Liver (tissue), 9 donors: ENCODE results near the gene LRMDA. TPM values are rescaled to one million over a fixed set of nuclear protein-coding genes. Genes with fewer than 3 reads are reported as not detected.

ENCODE experiments used
- DNase-seq: peaks from one replicate; pipeline ENCODE4 v3.0.0-alpha.2; 2017; ENCODE audit warnings: low spot score
- H3K27ac ChIP-seq, 2 donors: one replicate each; pipeline ENCODE4 v1.7.0; 2013; ENCODE audit warnings: inconsistent platforms in 2 of 2, low read length in 2 of 2, control low read depth in 1 of 2, low read depth in 1 of 2, mild to moderate bottlenecking in 1 of 2
- H3K27me3 ChIP-seq, 4 donors: one replicate each; pipeline versions ENCODE4 v1.6.1 to v1.7.0; 2013; ENCODE audit warnings: low read length in 3 of 4, inconsistent platforms in 1 of 4, mild to moderate bottlenecking in 1 of 4, moderate library complexity in 1 of 4; ENCODE audit not compliant: control insufficient read depth in 4 of 4, insufficient read depth in 4 of 4
- H3K36me3 ChIP-seq, 4 donors: one replicate each; pipeline versions ENCODE4 v1.6.1 to v1.7.0; 2013; ENCODE audit warnings: low read length in 3 of 4, mild to moderate bottlenecking in 3 of 4, low read depth in 1 of 4, moderate library complexity in 1 of 4; ENCODE audit not compliant: control insufficient read depth in 4 of 4, insufficient read depth in 3 of 4
- H3K4me1 ChIP-seq, 4 donors: one replicate each; pipeline versions ENCODE4 v1.6.1 to v1.7.0; 2013; ENCODE audit warnings: low read length in 3 of 4, mild to moderate bottlenecking in 3 of 4, moderate library complexity in 1 of 4; ENCODE audit not compliant: control insufficient read depth in 4 of 4, insufficient read depth in 4 of 4
- H3K4me3 ChIP-seq, 3 donors: one replicate each; pipeline versions ENCODE4 v1.6.1 to v1.7.0; 2013; ENCODE audit warnings: low read length in 3 of 3, control low read depth in 1 of 3, low read depth in 1 of 3, mild to moderate bottlenecking in 1 of 3
- H3K9ac ChIP-seq, 2 donors: one replicate each; pipeline ENCODE4 v1.7.0; 2013; ENCODE audit warnings: low read length in 2 of 2, mild to moderate bottlenecking in 2 of 2, moderate library complexity in 2 of 2, control low read depth in 1 of 2, low read depth in 1 of 2
- H3K9me3 ChIP-seq, 4 donors: one replicate each; pipeline versions ENCODE4 v1.6.1 to v1.7.0; 2013; ENCODE audit warnings: low read length in 3 of 4; ENCODE audit not compliant: control insufficient read depth in 4 of 4
- CTCF ChIP-seq: fragments of 150-350 bp; IDR thresholded peaks from 2 replicates; pipeline ENCODE4 v1.5.1; 2017; ENCODE audit warnings: improper control_type of control experiment, low read depth, low read length; ENCODE audit not compliant: missing input control
- EGR1 ChIP-seq, 2 donors: IDR thresholded peaks; 2 replicates each; pipeline ENCODE4 v1.6.1; 2016 to 2018; ENCODE audit warnings: antibody characterized with exemption in 2 of 2, low read depth in 2 of 2
- FOXA1 ChIP-seq: IDR thresholded peaks from 2 replicates; pipeline ENCODE4 v1.6.1; 2016; ENCODE audit warnings: antibody characterized with exemption
- GABPA ChIP-seq, 2 donors: IDR thresholded peaks in 1 of 2; conservative IDR thresholded peaks in 1 of 2; 2 replicates each; pipeline ENCODE4 v1.6.1; 2016; ENCODE audit warnings: antibody characterized with exemption in 2 of 2, mild to moderate bottlenecking in 1 of 2, moderate library complexity in 1 of 2
- HNF4A ChIP-seq, 2 donors: conservative IDR thresholded peaks; 2 replicates each; pipeline ENCODE4 v1.6.1; 2016; ENCODE audit warnings: antibody characterized with exemption in 2 of 2, mild to moderate bottlenecking in 2 of 2
- JUND ChIP-seq, 2 donors: IDR thresholded peaks; 2 replicates each; pipeline ENCODE4 v1.6.1; 2016; ENCODE audit warnings: antibody characterized with exemption in 2 of 2
- RAD21 ChIP-seq, 2 donors: IDR thresholded peaks; 2 replicates each; pipeline ENCODE4 v1.6.1; 2016; ENCODE audit warnings: antibody characterized with exemption in 2 of 2, mild to moderate bottlenecking in 2 of 2
- SP1 ChIP-seq: IDR thresholded peaks from 2 replicates; pipeline ENCODE4 v1.6.1; 2018; ENCODE audit warnings: antibody characterized with exemption, mild to moderate bottlenecking
- YY1 ChIP-seq: IDR thresholded peaks from 2 replicates; pipeline ENCODE4 v1.6.1; 2016; ENCODE audit warnings: antibody characterized with exemption, mild to moderate bottlenecking
- WGBS: extraction: QIAGEN DNeasy Blood & Tissue Kit; methylation state at CpG from one replicate; pipeline ENCODE4 v1.1.7; 2013; 5-methylcytosine and 5-hydroxymethylcytosine counted together
- polyA plus RNA-seq, 2 donors: library from polyadenylated mRNA; stranded (reverse) in 1 of 2; unstranded in 1 of 2; fragments of 200-250 nt in 1 of 2; fragments of >200 nt in 1 of 2; fragmentation: Nextera tagmentation in 1 of 2; extraction: Ambion mirVana in 1 of 2; gene quantifications; one replicate each; pipeline versions ENCODE4 v1.2.1 to v1.2.3, GENCODE V29; 2013 to 2015
- total RNA-seq, 2 donors: library from RNA; depleted of rRNA; stranded (reverse); fragments of >200 nt; gene quantifications; one replicate each; pipeline ENCODE4 v1.2.3, GENCODE V29; 2014
- TF ChIP-seq, protein P1 (sequence below): IDR thresholded peaks from 2 replicates; pipeline ENCODE4 v1.6.1; 2016; ENCODE audit warnings: antibody characterized with exemption
- TF ChIP-seq, protein P2 (sequence below): IDR thresholded peaks from 2 replicates; pipeline ENCODE4 v1.6.1; 2016; ENCODE audit warnings: antibody characterized with exemption
- donor health status: healthy.
- donor health status: healthy.
- donor health status: healthy.
- donor health status: healthy.
- donor health status: healthy.

LRMDA gene
- total and polyA plus RNA-seq, 4 donors: 7.9 to 15.8 (median 11.3) TPM

- no peak for TF ChIP-seq CTCF
These were observed 744.2 kb downstream of the LRMDA start (continued) for GRCh38 chr10:76175533-76176165.

GRCh38 chr10:76176166-76176550, 744.7 kb downstream of the LRMDA start:
- Histone ChIP-seq H3K4me1 (no peaks in the 10 kb centered on the region), H3K4me3 (no peak overlapping the region), H3K27ac (no peak overlapping the region), H3K9ac (no peak overlapping the region), H3K9me3 (no peaks in the 10 kb centered on the region), H3K36me3 (no peaks in the 10 kb centered on the region), H3K27me3 (no peaks in the 10 kb centered on the region)
- DNase-seq: no peak
- WGBS: 93% methylated on average over 9 of the region's 9 CpGs
- TF ChIP-seq SP1 (no peak), GABPA (IDR thresholded peaks at IDR 0.05 in 1 of 2, conservative IDR thresholded peaks at IDR 0.05 in 1 of 2) (no peak), JUND (IDR thresholded peaks at IDR 0.05) (no peak)
- TF ChIP-seq, protein P1, sequence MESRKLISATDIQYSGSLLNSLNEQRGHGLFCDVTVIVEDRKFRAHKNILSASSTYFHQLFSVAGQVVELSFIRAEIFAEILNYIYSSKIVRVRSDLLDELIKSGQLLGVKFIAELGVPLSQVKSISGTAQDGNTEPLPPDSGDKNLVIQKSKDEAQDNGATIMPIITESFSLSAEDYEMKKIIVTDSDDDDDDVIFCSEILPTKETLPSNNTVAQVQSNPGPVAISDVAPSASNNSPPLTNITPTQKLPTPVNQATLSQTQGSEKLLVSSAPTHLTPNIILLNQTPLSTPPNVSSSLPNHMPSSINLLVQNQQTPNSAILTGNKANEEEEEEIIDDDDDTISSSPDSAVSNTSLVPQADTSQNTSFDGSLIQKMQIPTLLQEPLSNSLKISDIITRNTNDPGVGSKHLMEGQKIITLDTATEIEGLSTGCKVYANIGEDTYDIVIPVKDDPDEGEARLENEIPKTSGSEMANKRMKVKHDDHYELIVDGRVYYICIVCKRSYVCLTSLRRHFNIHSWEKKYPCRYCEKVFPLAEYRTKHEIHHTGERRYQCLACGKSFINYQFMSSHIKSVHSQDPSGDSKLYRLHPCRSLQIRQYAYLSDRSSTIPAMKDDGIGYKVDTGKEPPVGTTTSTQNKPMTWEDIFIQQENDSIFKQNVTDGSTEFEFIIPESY: no peak

DNA sequence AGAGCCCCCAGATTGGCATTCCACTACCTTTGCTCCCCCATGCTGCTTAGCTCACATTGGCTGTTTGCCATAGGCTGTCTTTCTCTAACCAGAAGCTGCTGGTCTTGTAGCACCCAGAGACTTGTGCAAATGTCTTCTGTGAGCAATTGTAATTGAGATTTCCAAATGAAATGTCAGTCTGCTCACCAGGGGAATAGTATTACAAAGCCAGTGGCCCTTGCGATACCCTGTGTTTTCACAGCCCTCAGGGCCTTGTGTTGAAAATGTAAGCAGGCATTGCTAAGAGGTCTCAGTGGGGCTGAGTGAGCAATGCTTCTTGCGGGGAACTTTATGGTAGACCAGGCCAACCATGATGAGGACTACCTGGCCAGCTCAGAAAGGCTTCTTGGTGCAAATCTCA, 746.5 kb downstream of the LRMDA start:
- no peaks in the 10 kb centered on the region for H3K27me3 ChIP-seq
- no peak for TF ChIP-seq RAD21 (IDR thresholded peaks at IDR 0.05)
- no peak for TF ChIP-seq FOXA1
- H3K9ac ChIP-seq: no peak overlapping the region
- no peak overlapping the region for H3K27ac ChIP-seq
- no peak for DNase-seq
- H3K36me3 ChIP-seq: no peaks in the 10 kb centered on the region
- 98% methylated on average over 2 of the region's 2 CpGs for WGBS
- no peak overlapping the region for H3K4me3 ChIP-seq
- H3K4me1 ChIP-seq: no peaks in the 10 kb centered on the region
- no peaks in the 10 kb centered on the region for H3K9me3 ChIP-seq

DNA sequence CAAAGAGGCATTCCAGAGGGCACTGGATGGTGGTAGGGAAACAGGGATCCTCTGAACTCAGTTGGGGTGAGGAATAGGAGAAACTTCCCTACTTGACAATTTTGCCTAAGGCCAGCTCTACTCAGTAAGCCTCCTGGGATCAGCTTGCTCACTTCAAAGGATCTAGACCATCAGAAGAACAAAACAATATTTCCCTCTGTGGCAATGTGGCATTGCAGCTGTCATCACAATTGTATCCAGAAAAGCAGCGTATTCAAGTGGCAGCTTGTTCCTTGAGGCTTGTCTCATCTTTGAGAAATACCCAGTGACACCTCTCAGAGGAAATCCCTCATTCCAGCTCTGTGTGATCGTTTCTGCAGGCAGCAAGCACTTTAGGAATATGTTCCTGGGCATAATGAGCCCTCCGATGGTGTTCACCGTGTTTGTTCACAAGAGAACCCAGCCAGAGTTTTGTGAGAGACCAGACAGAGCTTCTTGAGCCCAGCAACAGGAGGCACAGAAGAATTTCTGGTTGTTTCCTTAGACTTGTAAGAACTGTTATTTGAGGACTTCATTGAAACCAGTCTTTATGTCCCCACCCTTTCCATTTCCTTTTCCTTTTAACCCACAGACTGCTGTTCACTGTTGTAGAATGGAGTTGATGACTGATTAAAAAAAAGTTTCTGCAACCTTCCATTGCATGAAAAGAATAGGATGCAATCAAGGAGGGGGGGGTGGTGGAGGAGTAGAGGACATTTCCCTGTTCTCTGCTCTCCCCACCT, 747.3 kb downstream of the LRMDA start:
- Histone ChIP-seq H3K27me3 (no peaks in the 10 kb centered on the region), H3K27ac (no peak overlapping the region), H3K36me3 (no peaks in the 10 kb centered on the region), H3K9me3 (no peaks in the 10 kb centered on the region), H3K4me1 (no peaks in the 10 kb centered on the region), H3K4me3 (no peak overlapping the region), H3K9ac (no peak overlapping the region)
- TF ChIP-seq YY1 (no peak), JUND (IDR thresholded peaks at IDR 0.05) (no peak), FOXA1 (no peak), SP1 (no peak), EGR1 (IDR thresholded peaks at IDR 0.05; ENCODE audit: low read depth in 2 of 2) (no peak), HNF4A (conservative IDR thresholded peaks at IDR 0.05) (no peak)
- TF ChIP-seq, protein P2, sequence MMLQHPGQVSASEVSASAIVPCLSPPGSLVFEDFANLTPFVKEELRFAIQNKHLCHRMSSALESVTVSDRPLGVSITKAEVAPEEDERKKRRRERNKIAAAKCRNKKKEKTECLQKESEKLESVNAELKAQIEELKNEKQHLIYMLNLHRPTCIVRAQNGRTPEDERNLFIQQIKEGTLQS: no peak
- no peak for DNase-seq
- 87% methylated on average over 4 of the region's 4 CpGs for WGBS
